Natural killer cell (primary cell): ENCODE results near the gene LRRIQ3. TPM values are rescaled to one million over a fixed set of nuclear protein-coding genes. Genes with fewer than 3 reads are reported as not detected.

Experiments
- ATAC-seq, 3 donors: fragments of 150-1000 bp in 2 of 3; fragments of 200-7000 bp in 1 of 3; cut with Tn5 transposase; 1 replicate in 1 of 3; 2 replicates in 2 of 3; pipeline ENCODE4 v1.10.0; 2021; ENCODE audit warnings: mild to moderate bottlenecking in 2 of 3, moderate library complexity in 2 of 3
- DNase-seq, 2 donors: peaks; one replicate each; pipeline versions ENCODE4 v3.0.0 to v3.0.0-alpha.2; 2013 to 2021; ENCODE audit warnings: mixed read lengths in 1 of 2
- H3K27ac ChIP-seq: one replicate; pipeline ENCODE4 v1.5.1; 2013; ENCODE audit warnings: mild to moderate bottlenecking, low read length
- H3K27me3 ChIP-seq: one replicate; pipeline ENCODE4 v1.6.1; 2013; ENCODE audit warnings: low read length; ENCODE audit not compliant: control insufficient read depth, insufficient read depth
- H3K36me3 ChIP-seq: one replicate; pipeline ENCODE4 v1.6.1; 2013; ENCODE audit warnings: low read length; ENCODE audit not compliant: control insufficient read depth, insufficient read depth
- H3K4me1 ChIP-seq: one replicate; pipeline ENCODE4 v1.6.1; 2013; ENCODE audit warnings: low read length; ENCODE audit not compliant: control insufficient read depth, insufficient read depth
- H3K4me3 ChIP-seq: one replicate; pipeline ENCODE4 v1.5.1; 2013; ENCODE audit warnings: low read length
- H3K9me3 ChIP-seq: one replicate; pipeline ENCODE4 v1.6.1; 2013; ENCODE audit warnings: low read length; ENCODE audit not compliant: control insufficient read depth, insufficient read depth
- H3K27ac Mint-ChIP-seq, 2 donors: one replicate each; pipeline ENCODE4 v1.8.0; 2022; ENCODE audit warnings: mild to moderate bottlenecking in 2 of 2, mixed read lengths in 2 of 2, moderate library complexity in 1 of 2
- H3K27me3 Mint-ChIP-seq, 2 donors: one replicate each; pipeline ENCODE4 v1.8.0; 2022; ENCODE audit warnings: low read depth in 2 of 2, mixed read lengths in 2 of 2
- H3K36me3 Mint-ChIP-seq: one replicate; pipeline ENCODE4 v1.8.0; 2022; ENCODE audit warnings: mixed read lengths
- H3K4me1 Mint-ChIP-seq, 2 donors: one replicate each; pipeline ENCODE4 v1.8.0; 2022; ENCODE audit warnings: mixed read lengths in 2 of 2
- H3K4me3 Mint-ChIP-seq: one replicate; pipeline ENCODE4 v1.8.0; 2022; ENCODE audit warnings: mild to moderate bottlenecking, moderate library complexity, mixed read lengths
- H3K9me3 Mint-ChIP-seq, 2 donors: one replicate each; pipeline ENCODE4 v1.8.0; 2022; ENCODE audit warnings: mixed read lengths in 2 of 2
- CTCF ChIP-seq: fragments of 200-600 bp; IDR thresholded peaks from one replicate; pipeline ENCODE4 v1.8.0; 2022; ENCODE audit warnings: antibody characterized with exemption
- WGBS: methylation state at CpG from one replicate; pipeline ENCODE4 v1.1.7; 2013; ENCODE audit warnings: missing lambda C conversion rate; ENCODE audit not compliant: insufficient coverage; 5-methylcytosine and 5-hydroxymethylcytosine counted together
- intact Hi-C: fragments of 100-400 bp; cut with micrococcal nuclease; formaldehyde crosslinking; loops from one replicate; pipeline ENCODE4 v1.14.2; 2022
- total RNA-seq, 4 donors: library from RNA; stranded (reverse); fragments of 120-200 nt in 1 of 4; gene quantifications; one replicate each; pipeline versions ENCODE4 v1.2.3 to v1.2.4, GENCODE V29; 2013 to 2022

Gene LRRIQ3
- total RNA-seq, 3 donors from 2014 or later (not counting 1 experiment from before 2014, with no cell fraction given) = 0.16 to 0.85 (median 0.59) TPM

- Mint-ChIP-seq H3K4me1 (peaks cover 18 to 25% of the 10 kb centered on the region in 2 donors), H3K4me3 (peak overlapping the region; percentile 95), H3K27me3 (peaks cover 0 to 8% of the 10 kb centered on the region in 2 donors), H3K9me3 (no peaks in the 10 kb centered on the region), H3K36me3 (peaks cover 3% of the 10 kb centered on the region), H3K27ac (peak overlapping the region in 1 of 2 donors; percentile 93)
- no peak overlapping the region for H3K27ac ChIP-seq
- H3K4me3 ChIP-seq = no peak overlapping the region
- H3K9me3 ChIP-seq = no peaks in the 10 kb centered on the region
- intact Hi-C loops = loop anchor here (5.0 kb wide), 2 partner anchors 533 to 1917 kb away; partner anchors contain the start of genes CRYZ, NEGR1 and TYW3
- no peaks in the 10 kb centered on the region for H3K27me3 ChIP-seq
- WGBS = 52% methylated on average over 5 of the region's 5 CpGs
- DNase-seq (no peak), ATAC-seq (no peak)
- no peak for TF ChIP-seq CTCF
- peaks cover 5% of the 10 kb centered on the region for H3K36me3 ChIP-seq
- H3K4me1 ChIP-seq = peaks cover 4% of the 10 kb centered on the region
Observed at GRCh38 chr1:74199504-74199903, 1.5 kb upstream of the LRRIQ3 start.

- ATAC-seq (no peak), DNase-seq (peak in 1 of 2 donors; percentile 4)
- H3K36me3 Mint-ChIP-seq = no peaks in the 10 kb centered on the region
- no peaks in the 10 kb centered on the region for H3K9me3 Mint-ChIP-seq
- no peak for TF ChIP-seq CTCF
- H3K4me1 Mint-ChIP-seq = peaks cover 18 to 25% of the 10 kb centered on the region in 2 donors
- WGBS = 80% methylated on average over 3 of the region's 5 CpGs
- intact Hi-C loops = loop anchor here (5.0 kb wide), 2 partner anchors 535 to 1915 kb away; partner anchors contain the start of genes CRYZ, NEGR1 and TYW3
- peak overlapping the region; percentile 92 to 93 for H3K27ac Mint-ChIP-seq
- peaks cover 3% of the 10 kb centered on the region for H3K36me3 ChIP-seq
- peak overlapping the region; percentile 75 for H3K4me3 ChIP-seq
- H3K9me3 ChIP-seq = no peaks in the 10 kb centered on the region
- peaks cover 0 to 8% of the 10 kb centered on the region in 2 donors for H3K27me3 Mint-ChIP-seq
- H3K4me1 ChIP-seq = peaks cover 4% of the 10 kb centered on the region
- H3K4me3 Mint-ChIP-seq = peak overlapping the region; percentile 95
- H3K27ac ChIP-seq = peak overlapping the region; percentile 82
- peaks cover 2% of the 10 kb centered on the region for H3K27me3 ChIP-seq
Observed at GRCh38 chr1:74197255-74197654, 721 bp downstream of the LRRIQ3 start.

GRCh38 chr1:74195339-74195738 lies 2.6 kb downstream of the LRRIQ3 start:
- peaks cover 4% of the 10 kb centered on the region for H3K4me1 ChIP-seq
- Mint-ChIP-seq H3K27me3 (peaks cover 0 to 8% of the 10 kb centered on the region in 2 donors), H3K4me3 (no peak overlapping the region), H3K4me1 (peaks cover 18 to 25% of the 10 kb centered on the region in 2 donors), H3K27ac (no peak overlapping the region), H3K36me3 (no peaks in the 10 kb centered on the region), H3K9me3 (no peaks in the 10 kb centered on the region)
- intact Hi-C loops = loop anchor here (5.0 kb wide), 2 partner anchors 537 to 1913 kb away; partner anchors contain the start of genes CRYZ, NEGR1 and TYW3
- H3K27me3 ChIP-seq = peaks cover 2% of the 10 kb centered on the region
- DNase-seq = no peak
- H3K27ac ChIP-seq = no peak overlapping the region
- H3K4me3 ChIP-seq = no peak overlapping the region
- H3K9me3 ChIP-seq = no peaks in the 10 kb centered on the region
- ATAC-seq = no peak
- no peaks in the 10 kb centered on the region for H3K36me3 ChIP-seq
- no peak for TF ChIP-seq CTCF

GRCh38 chr1:74193908-74194307 lies 4.1 kb downstream of the LRRIQ3 start:
- Histone ChIP-seq H3K4me1 (peaks cover 4% of the 10 kb centered on the region), H3K27ac (no peak overlapping the region), H3K36me3 (no peaks in the 10 kb centered on the region), H3K4me3 (no peak overlapping the region), H3K9me3 (no peaks in the 10 kb centered on the region), H3K27me3 (peaks cover 2% of the 10 kb centered on the region)
- intact Hi-C loops = no loop called here
- no peak overlapping the region for H3K27ac Mint-ChIP-seq
- ATAC-seq = no peak
- H3K36me3 Mint-ChIP-seq = no peaks in the 10 kb centered on the region
- peaks cover 14 to 20% of the 10 kb centered on the region in 2 donors for H3K4me1 Mint-ChIP-seq
- peaks cover 0 to 8% of the 10 kb centered on the region in 2 donors for H3K27me3 Mint-ChIP-seq
- H3K4me3 Mint-ChIP-seq = no peak overlapping the region
- 81% methylated on average over 2 of the region's 2 CpGs for WGBS
- no peak for DNase-seq
- TF ChIP-seq CTCF = no peak
- no peaks in the 10 kb centered on the region for H3K9me3 Mint-ChIP-seq
